ENCODE data around the gene EGFL7.

Gene EGFL7

DNA sequence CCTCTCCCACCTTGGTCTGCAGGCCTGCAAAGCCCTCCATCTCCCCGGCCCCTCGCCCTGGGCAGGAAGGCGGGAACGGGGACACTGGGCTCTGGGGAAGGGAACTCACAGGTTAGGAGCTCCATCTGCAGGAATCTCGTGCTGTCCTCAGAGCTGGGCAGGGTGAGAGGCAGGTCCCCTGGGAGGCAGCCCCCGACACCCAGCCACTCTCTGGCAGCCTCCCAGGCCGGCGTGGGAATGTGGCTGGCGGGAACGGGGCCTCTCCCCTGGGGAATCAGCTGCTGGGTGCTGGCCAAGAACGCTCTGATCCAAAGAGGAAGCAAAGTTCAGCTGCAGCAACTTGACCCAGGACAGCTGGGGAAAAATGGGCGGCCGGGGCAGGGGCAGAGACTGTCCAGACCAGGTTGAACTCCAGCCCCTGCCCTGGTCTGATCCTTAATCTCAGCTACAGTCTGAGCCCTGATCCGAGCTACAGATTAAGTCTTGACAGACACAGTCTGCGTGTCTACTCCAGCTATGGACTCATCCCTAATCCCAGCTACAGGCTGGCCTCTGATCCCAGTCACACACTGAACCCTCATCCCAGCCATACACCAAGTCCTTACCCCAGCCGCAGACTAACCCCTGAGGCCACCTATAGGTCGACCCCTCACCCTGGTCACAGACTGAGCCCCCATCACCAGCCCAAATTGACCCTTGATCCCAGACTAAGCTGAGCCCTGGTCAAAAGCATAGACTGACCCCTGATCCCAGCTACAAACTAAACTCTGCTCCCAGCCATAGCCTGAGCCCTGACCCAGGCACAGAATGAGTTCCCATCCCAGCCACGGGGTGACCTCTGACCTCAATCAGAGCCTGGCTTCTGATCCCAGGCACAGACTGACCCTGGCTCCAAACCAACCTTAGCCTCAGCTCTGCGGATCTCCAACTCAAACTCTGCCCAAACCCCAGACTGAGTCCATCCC is 37.3 kb upstream of the EGFL7 start (continued):
- TF ChIP-seq KLF16 (tag by site-specific recombination; IDR thresholded peaks at IDR 0.05) (no peak), ZFHX2 (tag by site-specific recombination; conservative IDR thresholded peaks at IDR 0.05) (peak; percentile 77), YY2 (tag by site-specific recombination; IDR thresholded peaks at IDR 0.05) (no peak), KLF9 (tag by site-specific recombination; IDR thresholded peaks at IDR 0.05; ENCODE audit: low read depth) (no peak), ZNF501 (tag by site-specific recombination; IDR thresholded peaks at IDR 0.05) (no peak), ZNF335 (tag by site-specific recombination; conservative IDR thresholded peaks at IDR 0.05) (no peak), ZNF10 (tag by site-specific recombination; IDR thresholded peaks at IDR 0.05) (no peak), ZNF155 (tag by site-specific recombination; IDR thresholded peaks at IDR 0.05) (no peak), ZNF76 (tag by site-specific recombination; IDR thresholded peaks at IDR 0.05; ENCODE audit: borderline replicate concordance, low read depth) (no peak), HOXC10 (CRISPR knock-in tag; IDR thresholded peaks at IDR 0.05) (no peak), ZNF529 (tag by site-specific recombination; IDR thresholded peaks at IDR 0.05; ENCODE audit: insufficient replicate concordance) (no peak), ZNF423 (tag by site-specific recombination; IDR thresholded peaks at IDR 0.05) (peak; percentile 70), ZNF138 (tag by site-specific recombination; IDR thresholded peaks at IDR 0.05; ENCODE audit: borderline replicate concordance) (no peak), ZNF654 (tag by site-specific recombination; IDR thresholded peaks at IDR 0.05; ENCODE audit: low read depth) (no peak; the same call in none of the 2 replicates), ZNF404 (tag by site-specific recombination; IDR thresholded peaks at IDR 0.05) (no peak), OVOL3 (tag by site-specific recombination; IDR thresholded peaks at IDR 0.05) (no peak), ZNF23 (tag by site-specific recombination; IDR thresholded peaks at IDR 0.05; ENCODE audit: borderline replicate concordance) (no peak), ZXDB (tag by site-specific recombination; IDR thresholded peaks at IDR 0.05) (no peak), ZNF670 (tag by site-specific recombination; IDR thresholded peaks at IDR 0.05; ENCODE audit: low read depth) (no peak), ZBTB17 (tag by site-specific recombination; IDR thresholded peaks at IDR 0.05) (0 out of 2 replicates have a peak, but pooled peaks have one; percentile 22), SP2 (tag by site-specific recombination; IDR thresholded peaks at IDR 0.05) (no peak), ZNF146 (tag by site-specific recombination; IDR thresholded peaks at IDR 0.05) (no peak), ZNF140 (tag by site-specific recombination; IDR thresholded peaks at IDR 0.05) (no peak), ZNF223 (tag by site-specific recombination; IDR thresholded peaks at IDR 0.05) (no peak), MEIS1 (CRISPR knock-in tag; IDR thresholded peaks at IDR 0.05; ENCODE audit: borderline replicate concordance) (no peak), RBAK (tag by site-specific recombination; IDR thresholded peaks at IDR 0.05) (no peak)
- TF ChIP-seq, protein P1, sequence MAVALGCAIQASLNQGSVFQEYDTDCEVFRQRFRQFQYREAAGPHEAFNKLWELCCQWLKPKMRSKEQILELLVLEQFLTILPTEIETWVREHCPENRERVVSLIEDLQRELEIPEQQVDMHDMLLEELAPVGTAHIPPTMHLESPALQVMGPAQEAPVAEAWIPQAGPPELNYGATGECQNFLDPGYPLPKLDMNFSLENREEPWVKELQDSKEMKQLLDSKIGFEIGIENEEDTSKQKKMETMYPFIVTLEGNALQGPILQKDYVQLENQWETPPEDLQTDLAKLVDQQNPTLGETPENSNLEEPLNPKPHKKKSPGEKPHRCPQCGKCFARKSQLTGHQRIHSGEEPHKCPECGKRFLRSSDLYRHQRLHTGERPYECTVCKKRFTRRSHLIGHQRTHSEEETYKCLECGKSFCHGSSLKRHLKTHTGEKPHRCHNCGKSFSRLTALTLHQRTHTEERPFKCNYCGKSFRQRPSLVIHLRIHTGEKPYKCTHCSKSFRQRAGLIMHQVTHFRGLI (tag by site-specific recombination; IDR thresholded peaks at IDR 0.05) = no peak
- TF ChIP-seq, protein P2, sequence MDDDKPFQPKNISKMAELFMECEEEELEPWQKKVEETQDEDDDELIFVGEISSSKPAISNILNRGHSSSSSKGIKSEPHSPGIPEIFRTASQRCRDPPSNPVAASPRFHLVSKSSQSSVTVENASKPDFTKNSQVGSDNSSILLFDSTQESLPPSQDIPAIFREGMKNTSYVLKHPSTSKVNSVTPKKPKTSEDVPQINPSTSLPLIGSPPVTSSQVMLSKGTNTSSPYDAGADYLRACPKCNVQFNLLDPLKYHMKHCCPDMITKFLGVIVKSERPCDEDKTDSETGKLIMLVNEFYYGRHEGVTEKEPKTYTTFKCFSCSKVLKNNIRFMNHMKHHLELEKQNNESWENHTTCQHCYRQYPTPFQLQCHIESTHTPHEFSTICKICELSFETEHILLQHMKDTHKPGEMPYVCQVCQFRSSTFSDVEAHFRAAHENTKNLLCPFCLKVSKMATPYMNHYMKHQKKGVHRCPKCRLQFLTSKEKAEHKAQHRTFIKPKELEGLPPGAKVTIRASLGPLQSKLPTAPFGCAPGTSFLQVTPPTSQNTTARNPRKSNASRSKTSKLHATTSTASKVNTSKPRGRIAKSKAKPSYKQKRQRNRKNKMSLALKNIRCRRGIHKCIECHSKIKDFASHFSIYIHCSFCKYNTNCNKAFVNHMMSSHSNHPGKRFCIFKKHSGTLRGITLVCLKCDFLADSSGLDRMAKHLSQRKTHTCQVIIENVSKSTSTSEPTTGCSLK (tag by site-specific recombination; IDR thresholded peaks at IDR 0.05) = no peak
- TF ChIP-seq, protein P3, sequence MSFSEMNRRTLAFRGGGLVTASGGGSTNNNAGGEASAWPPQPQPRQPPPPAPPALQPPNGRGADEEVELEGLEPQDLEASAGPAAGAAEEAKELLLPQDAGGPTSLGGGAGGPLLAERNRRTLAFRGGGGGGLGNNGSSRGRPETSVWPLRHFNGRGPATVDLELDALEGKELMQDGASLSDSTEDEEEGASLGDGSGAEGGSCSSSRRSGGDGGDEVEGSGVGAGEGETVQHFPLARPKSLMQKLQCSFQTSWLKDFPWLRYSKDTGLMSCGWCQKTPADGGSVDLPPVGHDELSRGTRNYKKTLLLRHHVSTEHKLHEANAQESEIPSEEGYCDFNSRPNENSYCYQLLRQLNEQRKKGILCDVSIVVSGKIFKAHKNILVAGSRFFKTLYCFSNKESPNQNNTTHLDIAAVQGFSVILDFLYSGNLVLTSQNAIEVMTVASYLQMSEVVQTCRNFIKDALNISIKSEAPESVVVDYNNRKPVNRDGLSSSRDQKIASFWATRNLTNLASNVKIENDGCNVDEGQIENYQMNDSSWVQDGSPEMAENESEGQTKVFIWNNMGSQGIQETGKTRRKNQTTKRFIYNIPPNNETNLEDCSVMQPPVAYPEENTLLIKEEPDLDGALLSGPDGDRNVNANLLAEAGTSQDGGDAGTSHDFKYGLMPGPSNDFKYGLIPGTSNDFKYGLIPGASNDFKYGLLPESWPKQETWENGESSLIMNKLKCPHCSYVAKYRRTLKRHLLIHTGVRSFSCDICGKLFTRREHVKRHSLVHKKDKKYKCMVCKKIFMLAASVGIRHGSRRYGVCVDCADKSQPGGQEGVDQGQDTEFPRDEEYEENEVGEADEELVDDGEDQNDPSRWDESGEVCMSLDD (tag by site-specific recombination; IDR thresholded peaks at IDR 0.05) = no peak
- TF ChIP-seq, protein P4, sequence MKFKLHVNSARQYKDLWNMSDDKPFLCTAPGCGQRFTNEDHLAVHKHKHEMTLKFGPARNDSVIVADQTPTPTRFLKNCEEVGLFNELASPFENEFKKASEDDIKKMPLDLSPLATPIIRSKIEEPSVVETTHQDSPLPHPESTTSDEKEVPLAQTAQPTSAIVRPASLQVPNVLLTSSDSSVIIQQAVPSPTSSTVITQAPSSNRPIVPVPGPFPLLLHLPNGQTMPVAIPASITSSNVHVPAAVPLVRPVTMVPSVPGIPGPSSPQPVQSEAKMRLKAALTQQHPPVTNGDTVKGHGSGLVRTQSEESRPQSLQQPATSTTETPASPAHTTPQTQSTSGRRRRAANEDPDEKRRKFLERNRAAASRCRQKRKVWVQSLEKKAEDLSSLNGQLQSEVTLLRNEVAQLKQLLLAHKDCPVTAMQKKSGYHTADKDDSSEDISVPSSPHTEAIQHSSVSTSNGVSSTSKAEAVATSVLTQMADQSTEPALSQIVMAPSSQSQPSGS (tag by site-specific recombination; IDR thresholded peaks at IDR 0.05; ENCODE audit: low read depth) = no peak
- TF ChIP-seq, protein P5, sequence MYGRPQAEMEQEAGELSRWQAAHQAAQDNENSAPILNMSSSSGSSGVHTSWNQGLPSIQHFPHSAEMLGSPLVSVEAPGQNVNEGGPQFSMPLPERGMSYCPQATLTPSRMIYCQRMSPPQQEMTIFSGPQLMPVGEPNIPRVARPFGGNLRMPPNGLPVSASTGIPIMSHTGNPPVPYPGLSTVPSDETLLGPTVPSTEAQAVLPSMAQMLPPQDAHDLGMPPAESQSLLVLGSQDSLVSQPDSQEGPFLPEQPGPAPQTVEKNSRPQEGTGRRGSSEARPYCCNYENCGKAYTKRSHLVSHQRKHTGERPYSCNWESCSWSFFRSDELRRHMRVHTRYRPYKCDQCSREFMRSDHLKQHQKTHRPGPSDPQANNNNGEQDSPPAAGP (tag by site-specific recombination; IDR thresholded peaks at IDR 0.05) = 0 out of 2 replicates have a peak, but pooled peaks have one; percentile 57

All from HEK293 (cell line).